ENCODE measurements around the gene ADGRA3.

ADGRA3 gene

DNA sequence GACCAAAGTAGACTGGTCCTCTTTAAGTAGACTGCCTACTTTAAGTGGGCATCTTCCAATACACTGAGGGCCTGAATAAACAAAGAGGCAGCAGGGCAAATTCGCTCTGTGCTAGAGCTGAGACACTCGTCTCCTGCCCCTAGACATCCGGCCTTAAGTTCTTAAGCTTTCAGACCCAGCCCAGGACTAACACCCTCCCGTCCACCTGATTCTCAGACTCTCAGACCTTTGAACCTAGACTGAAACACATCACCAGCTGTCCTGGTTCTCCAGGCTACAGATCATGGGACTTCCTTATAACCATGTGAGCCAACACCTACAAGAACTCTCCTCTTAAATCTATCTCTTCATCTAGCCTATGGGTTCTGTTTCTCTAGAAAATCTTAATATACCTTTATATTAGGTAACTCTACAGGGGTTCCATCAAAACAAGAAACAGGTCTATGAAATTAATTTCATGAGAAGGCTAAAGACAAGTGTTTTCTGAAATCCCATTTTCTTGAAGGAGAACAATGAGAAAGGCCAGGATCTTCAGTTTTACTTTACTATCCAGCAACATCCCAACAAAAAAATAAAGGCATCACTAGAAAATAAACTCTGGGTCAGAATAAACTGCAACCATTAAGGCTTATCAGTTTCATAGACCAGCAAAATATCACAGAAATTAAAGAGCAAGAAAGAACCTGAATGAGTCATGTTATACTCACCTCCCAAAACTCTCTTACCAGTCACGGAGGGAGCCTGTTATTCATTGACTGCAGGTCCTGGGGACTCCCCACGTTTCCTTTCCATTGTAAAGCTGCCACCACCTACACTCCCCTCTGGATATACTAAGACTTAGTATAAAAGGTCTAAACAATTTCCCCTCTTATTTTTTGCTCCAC is 14.8 kb downstream of the ADGRA3 start:
- Histone ChIP-seq H3F3A (ENCODE audit: insufficient read depth, low read length) (no peaks in the 10 kb centered on the region), H3K4me3 (ENCODE audit: low read length) (no peak overlapping the region), H3K27ac (ENCODE audit: low read length) (no peak overlapping the region), H3K79me2 (ENCODE audit: low read length) (peaks cover 44% of the 10 kb centered on the region), H3K36me3 (replicated peaks; ENCODE audit: insufficient read depth, low read length) (no peaks in the 10 kb centered on the region), H2AFZ (ENCODE audit: low read length) (no peak overlapping the region), H3K4me1 (ENCODE audit: low read length) (no peaks in the 10 kb centered on the region), H3K4me2 (ENCODE audit: low read depth, low read length) (no peak overlapping the region), H3K9me2 (replicated peaks; ENCODE audit: insufficient read depth, low read length) (no peaks in the 10 kb centered on the region), H4K20me1 (ENCODE audit: insufficient read depth, low read length) (no peaks in the 10 kb centered on the region), H3K27me3 (replicated peaks; ENCODE audit: insufficient read depth, low read length) (no peaks in the 10 kb centered on the region), H3K9ac (ENCODE audit: low read length) (no peak overlapping the region), H3K9me3 (replicated peaks; ENCODE audit: insufficient read depth, low read length) (no peaks in the 10 kb centered on the region)
- DNase-seq, result no peak
- TF ChIP-seq EZH2 (optimal IDR thresholded peaks at IDR 0.05; ENCODE audit: low read depth, low read length) (no peak), EZH2phosphoT487 (IDR thresholded peaks at IDR 0.05; ENCODE audit: low read length) (no peak)
- TF ChIP-seq, protein P1, sequence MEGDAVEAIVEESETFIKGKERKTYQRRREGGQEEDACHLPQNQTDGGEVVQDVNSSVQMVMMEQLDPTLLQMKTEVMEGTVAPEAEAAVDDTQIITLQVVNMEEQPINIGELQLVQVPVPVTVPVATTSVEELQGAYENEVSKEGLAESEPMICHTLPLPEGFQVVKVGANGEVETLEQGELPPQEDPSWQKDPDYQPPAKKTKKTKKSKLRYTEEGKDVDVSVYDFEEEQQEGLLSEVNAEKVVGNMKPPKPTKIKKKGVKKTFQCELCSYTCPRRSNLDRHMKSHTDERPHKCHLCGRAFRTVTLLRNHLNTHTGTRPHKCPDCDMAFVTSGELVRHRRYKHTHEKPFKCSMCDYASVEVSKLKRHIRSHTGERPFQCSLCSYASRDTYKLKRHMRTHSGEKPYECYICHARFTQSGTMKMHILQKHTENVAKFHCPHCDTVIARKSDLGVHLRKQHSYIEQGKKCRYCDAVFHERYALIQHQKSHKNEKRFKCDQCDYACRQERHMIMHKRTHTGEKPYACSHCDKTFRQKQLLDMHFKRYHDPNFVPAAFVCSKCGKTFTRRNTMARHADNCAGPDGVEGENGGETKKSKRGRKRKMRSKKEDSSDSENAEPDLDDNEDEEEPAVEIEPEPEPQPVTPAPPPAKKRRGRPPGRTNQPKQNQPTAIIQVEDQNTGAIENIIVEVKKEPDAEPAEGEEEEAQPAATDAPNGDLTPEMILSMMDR (IDR thresholded peaks at IDR 0.05; ENCODE audit: low read length), result no peak

DNA sequence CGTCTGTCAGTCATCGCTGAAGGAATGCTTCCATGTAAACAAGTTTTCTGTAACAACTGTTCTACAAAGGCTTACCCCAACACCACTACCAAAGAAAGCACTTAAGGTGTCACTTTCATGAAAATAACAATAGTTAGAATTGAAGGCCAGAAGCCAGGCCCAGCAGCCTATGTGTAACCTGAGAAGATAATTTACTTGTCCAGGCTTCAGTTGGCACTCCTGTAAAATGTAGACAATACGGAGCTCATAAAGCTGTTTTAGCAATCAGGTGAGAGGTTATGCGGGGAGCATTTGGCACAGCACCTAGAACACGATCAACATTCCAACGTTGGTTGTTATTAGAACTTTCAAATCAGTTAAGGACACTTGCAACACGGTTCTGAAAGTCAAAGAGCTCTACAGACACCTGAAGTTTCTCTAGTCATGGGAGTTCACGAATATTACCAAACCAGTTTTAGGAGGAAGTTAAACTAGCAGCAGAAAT is 15.7 kb downstream of the ADGRA3 start:
- H3K4me1 ChIP-seq (ENCODE audit: low read length), result no peaks in the 10 kb centered on the region
- no peaks in the 10 kb centered on the region for H4K20me1 ChIP-seq (ENCODE audit: insufficient read depth, low read length)
- no peak overlapping the region for H2AFZ ChIP-seq (ENCODE audit: low read length)
- H3K4me3 ChIP-seq (ENCODE audit: low read length), result no peak overlapping the region
- H3K79me2 ChIP-seq (ENCODE audit: low read length), result peaks cover 39% of the 10 kb centered on the region
- no peak overlapping the region for H3K27ac ChIP-seq (ENCODE audit: low read length)
- H3K9me3 ChIP-seq (replicated peaks; ENCODE audit: insufficient read depth, low read length), result no peaks in the 10 kb centered on the region
- H3K36me3 ChIP-seq (replicated peaks; ENCODE audit: insufficient read depth, low read length), result no peaks in the 10 kb centered on the region
- H3K4me2 ChIP-seq (ENCODE audit: low read depth, low read length), result no peak overlapping the region
- no peaks in the 10 kb centered on the region for H3K9me2 ChIP-seq (replicated peaks; ENCODE audit: insufficient read depth, low read length)
- TF ChIP-seq, protein P1 (IDR thresholded peaks at IDR 0.05; ENCODE audit: low read length), result no peak
- TF ChIP-seq EZH2 (optimal IDR thresholded peaks at IDR 0.05; ENCODE audit: low read depth, low read length) (no peak), EZH2phosphoT487 (IDR thresholded peaks at IDR 0.05; ENCODE audit: low read length) (no peak)
- H3F3A ChIP-seq (ENCODE audit: insufficient read depth, low read length), result no peaks in the 10 kb centered on the region
- no peak for DNase-seq
- no peaks in the 10 kb centered on the region for H3K27me3 ChIP-seq (replicated peaks; ENCODE audit: insufficient read depth, low read length)
- H3K9ac ChIP-seq (ENCODE audit: low read length), result no peak overlapping the region

DNA sequence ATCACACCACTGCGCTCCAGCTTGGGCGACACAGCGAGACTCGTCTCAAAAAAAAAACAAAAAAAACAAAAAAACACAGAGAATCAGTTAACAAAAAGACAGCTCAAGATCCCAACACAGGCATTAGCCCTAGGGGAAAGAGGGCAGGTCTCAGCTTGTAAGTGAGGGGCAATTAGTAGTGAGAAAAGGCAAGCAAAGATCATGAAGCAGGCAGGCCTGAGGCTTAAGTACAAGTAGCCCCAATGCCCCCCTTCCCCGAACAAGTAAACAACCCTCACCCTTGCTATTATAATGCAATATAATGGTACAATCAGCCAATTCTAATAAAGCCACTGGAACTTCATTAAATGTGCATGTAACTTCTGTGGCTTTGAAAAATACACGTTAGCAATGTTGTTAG is 17.0 kb downstream of the ADGRA3 start:
- H3K4me2 ChIP-seq (ENCODE audit: low read depth, low read length), result no peak overlapping the region
- no peaks in the 10 kb centered on the region for H3F3A ChIP-seq (ENCODE audit: insufficient read depth, low read length)
- no peak overlapping the region for H3K27ac ChIP-seq (ENCODE audit: low read length)
- no peaks in the 10 kb centered on the region for H3K36me3 ChIP-seq (replicated peaks; ENCODE audit: insufficient read depth, low read length)
- H3K27me3 ChIP-seq (replicated peaks; ENCODE audit: insufficient read depth, low read length), result no peaks in the 10 kb centered on the region
- H3K9me2 ChIP-seq (replicated peaks; ENCODE audit: insufficient read depth, low read length), result no peaks in the 10 kb centered on the region
- H3K4me1 ChIP-seq (ENCODE audit: low read length), result no peaks in the 10 kb centered on the region
- H3K79me2 ChIP-seq (ENCODE audit: low read length), result peaks cover 35% of the 10 kb centered on the region
- no peak overlapping the region for H3K9ac ChIP-seq (ENCODE audit: low read length)
- no peaks in the 10 kb centered on the region for H3K9me3 ChIP-seq (replicated peaks; ENCODE audit: insufficient read depth, low read length)
- no peak overlapping the region for H2AFZ ChIP-seq (ENCODE audit: low read length)
- H4K20me1 ChIP-seq (ENCODE audit: insufficient read depth, low read length), result no peaks in the 10 kb centered on the region
- DNase-seq, result no peak
- no peak for TF ChIP-seq EZH2 (optimal IDR thresholded peaks at IDR 0.05; ENCODE audit: low read depth, low read length)
- TF ChIP-seq, protein P1 (IDR thresholded peaks at IDR 0.05; ENCODE audit: low read length), result no peak
- no peak for TF ChIP-seq EZH2phosphoT487 (IDR thresholded peaks at IDR 0.05; ENCODE audit: low read length)
- H3K4me3 ChIP-seq (ENCODE audit: low read length), result no peak overlapping the region
